LoVo (cell line): ENCODE results near the gene SLC1A3.
"Not testable (repeated sequence)": the region's sequence is repeated elsewhere in the genome, so short reads cannot be mapped to it uniquely, and the experiment has no call there.

Experiments
- DNase-seq: peaks from one replicate; pipeline ENCODE4 v3.0.0-alpha.2; 2016; ENCODE audit warnings: low spot score

The SLC1A3 gene

DNA sequence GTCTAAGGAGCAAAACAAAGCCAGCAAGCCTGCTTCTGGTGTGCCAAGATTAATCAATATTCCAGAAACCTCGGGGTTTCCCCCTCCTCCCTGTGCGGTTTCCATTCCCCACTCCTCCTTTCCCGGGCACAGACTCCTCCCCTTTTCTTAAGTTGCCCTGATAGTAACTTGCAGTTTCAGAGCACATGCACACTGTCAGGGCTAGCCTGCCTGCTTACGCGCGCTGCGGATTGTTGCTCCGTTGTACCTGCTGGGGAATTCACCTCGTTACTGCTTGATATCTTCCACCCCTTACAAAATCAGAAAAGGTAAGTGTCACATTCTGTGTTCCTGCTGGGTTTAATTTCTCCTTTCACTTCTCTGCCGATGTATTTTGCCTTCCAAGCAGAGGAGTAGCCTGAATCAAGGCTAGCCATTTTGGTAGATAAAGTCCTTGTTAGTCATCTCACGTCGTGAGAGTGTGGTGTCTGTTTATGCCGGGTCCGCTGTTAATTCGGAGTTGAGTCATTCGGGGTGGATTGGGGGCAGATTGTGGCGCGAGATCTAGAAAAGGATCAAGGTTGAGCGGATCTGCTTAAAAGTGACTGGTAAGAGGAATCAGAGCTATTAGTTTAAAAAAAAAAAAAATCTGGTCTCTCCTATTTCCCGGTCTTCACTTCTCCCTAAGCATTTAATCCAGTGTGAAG lies at the start of gene SLC1A3:
TSS of gene SLC1A3 (plus strand) at position 179 of the 686 bp plus-strand sequence. CDS start 1,818 bp downstream, outside the sequence.
- peak; percentile 90 for DNase-seq

DNA sequence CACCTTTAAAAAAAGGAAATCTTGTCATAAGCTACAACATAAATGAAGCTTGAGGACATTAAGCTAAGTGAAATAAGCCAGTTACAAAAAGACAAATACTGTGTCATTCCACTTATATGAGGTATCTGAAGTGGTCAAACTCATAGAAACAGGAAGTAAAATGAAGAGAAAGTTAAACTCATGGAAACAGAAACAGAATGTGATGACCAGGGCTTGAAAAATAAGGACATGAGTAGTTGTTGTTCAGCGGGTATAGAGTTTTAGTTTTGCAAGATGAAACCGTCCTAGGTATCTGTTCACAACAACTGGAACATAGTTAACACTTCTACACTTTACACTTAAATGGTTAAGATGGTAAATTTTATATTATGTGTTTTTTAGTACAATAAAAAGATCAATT lies 47.8 kb upstream of the SLC1A3 start:
- DNase-seq, result no peak

DNA sequence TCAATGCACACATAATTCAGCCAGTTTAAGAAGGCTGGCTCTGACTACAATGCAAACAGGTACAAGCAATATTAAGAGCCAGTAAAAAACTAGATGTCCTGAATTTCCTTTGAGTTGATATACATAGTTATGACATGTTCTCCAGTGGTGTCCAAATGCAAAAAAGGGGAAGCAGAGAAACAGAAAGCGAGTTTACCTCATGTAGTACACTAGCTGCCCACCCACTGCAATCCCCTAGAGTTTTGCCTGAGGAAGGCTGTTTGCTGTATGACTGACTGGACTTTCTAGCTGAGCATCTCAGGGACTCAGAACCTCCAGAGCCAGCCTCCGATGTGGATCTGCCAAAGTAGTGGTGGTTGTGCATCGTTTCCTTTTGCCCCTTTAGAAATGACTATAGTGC lies 44.8 kb upstream of the SLC1A3 start:
- no peak for DNase-seq

DNA sequence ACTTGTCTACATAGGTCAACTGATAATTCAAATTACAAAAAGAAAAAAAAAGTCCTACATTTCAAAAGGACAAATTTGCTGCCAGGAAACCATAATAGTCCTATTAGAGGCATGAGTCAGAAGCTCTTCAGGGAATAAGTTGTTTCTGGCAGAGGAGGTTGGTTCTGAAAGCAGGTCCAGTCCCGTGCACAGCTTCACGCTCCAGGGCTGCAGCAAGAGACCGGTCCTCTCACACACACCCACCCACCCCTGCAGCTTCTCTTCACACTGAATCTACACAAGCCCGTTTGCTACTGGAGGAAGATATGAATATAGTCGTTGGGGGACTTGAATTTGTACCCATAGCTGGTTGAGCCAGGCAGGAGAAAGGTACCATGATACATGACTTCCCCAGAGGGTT lies 36.9 kb upstream of the SLC1A3 start:
- DNase-seq, result no peak

DNA sequence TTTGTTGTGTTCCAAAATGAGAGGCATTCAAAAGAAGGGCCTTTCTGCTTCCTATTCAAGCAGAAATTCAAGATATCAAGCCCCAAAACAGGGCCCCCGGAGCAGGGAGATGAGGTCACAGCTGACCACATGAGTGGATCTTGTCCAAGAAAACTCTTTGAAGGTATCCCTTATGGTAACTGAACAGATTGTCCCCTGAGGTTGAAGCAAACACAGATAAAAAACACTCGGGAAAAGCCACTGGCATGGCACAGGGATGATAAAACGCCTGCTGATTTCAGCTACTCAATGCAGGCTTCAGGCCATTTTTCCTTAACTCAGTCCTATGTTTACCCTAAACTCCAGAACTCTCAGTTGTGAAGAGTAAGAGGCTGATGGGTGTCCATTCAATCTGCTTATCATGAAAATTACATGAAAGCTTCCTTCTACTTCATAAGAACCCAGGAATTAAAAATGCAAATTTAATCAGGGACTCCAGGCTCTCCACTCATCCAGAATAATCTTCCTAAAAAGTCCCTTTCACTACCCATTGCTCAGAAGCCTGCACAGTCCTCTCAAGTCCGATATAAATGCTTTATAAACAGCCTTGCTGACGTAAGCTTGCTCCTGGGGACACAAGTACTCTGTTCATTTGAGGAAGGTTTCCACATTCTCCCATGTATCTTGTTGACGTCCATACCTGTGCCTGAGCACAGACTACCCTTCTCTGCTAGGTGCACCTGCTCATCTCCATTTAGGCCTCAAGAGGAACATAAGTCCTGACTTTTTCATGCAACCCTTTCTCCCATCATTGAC lies 35.9 kb upstream of the SLC1A3 start:
- no peak for DNase-seq

DNA sequence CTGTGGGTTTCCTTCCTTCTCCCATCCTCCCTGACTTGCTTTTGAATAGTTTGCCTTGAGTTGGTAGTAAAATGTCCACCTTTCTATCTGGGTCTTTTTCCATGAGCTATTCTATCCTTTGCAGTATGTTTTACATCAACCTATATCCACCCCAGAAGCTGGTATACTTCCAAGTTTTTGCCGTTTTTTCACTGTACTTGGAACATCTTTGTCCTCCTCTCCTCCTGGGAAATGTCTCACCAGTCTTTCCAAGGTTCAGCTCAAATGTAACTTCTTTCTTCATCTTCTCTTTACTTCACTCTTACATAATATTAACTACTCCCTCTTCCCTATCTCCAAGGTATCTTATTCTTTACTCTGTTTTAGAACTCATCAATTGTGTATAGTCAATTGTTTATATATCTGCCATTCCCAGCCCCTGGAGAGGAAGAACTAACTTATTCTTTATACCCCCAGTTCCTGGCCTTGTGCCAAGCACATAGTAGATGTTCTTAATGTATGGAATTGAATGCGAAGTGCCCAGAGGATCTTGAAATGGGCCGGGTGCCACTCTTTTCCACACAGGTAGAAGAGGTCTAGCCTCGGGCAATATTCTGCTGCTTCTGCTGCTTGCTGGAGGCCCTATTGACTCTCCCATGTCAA lies 34.9 kb upstream of the SLC1A3 start:
- no peak for DNase-seq

DNA sequence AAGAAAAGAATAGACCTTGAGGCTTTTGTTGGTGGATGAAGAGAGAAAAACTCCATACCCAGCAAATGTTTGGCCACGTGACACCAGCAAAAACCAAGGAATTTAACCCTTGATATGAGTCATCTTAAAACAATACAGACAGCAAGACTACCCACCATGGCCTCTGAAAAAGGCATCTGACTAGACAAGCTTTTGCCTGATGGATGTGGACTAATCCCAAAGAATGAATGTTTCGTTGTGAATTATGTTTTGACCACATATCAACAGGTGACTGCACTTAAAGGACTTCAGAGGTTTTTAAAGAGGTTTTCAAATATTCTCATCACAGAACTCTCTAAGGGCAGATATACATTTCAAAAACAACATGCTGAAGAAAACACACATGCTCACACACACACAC lies 33.0 kb upstream of the SLC1A3 start:
- peak; percentile 41 for DNase-seq

DNA sequence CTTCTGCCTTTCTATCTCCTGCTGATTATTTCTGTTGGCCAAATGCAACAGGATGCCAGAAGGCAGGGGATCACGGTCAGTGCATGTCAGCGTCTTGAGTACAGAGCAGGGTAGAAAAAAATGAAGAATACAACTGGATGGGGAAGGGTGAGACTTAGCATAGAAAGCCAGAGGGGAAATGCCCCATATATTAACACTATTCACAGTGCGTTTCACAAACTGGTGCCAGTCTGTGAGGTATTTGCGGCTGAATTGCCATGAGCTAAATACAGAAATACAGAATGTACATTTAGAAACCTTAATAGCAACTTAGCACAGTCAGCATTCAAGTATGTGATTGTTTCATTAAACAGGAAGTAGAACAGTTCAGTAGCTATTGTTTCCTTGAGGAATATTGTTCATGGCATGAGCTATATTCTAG lies 31.0 kb upstream of the SLC1A3 start:
- DNase-seq, result no peak

DNA sequence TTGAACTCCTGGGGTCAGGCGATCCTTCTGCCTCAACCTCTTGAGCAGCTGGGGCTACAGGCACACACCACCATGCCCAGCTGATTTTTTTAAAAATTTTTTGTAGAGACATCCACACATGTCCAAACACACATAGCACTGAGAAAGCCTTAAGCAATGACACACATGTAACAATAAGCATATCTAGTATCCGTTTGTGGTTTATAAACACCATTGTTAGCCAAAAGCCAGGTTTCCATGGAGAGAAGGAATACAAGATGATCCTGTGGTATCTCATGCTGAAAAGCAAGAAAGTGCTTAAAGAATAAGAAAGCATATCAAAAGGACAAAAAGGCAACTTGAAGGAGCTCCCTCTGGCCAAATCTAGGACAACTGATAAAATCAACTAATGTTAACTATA lies 29.7 kb upstream of the SLC1A3 start:
- DNase-seq, result no peak

DNA sequence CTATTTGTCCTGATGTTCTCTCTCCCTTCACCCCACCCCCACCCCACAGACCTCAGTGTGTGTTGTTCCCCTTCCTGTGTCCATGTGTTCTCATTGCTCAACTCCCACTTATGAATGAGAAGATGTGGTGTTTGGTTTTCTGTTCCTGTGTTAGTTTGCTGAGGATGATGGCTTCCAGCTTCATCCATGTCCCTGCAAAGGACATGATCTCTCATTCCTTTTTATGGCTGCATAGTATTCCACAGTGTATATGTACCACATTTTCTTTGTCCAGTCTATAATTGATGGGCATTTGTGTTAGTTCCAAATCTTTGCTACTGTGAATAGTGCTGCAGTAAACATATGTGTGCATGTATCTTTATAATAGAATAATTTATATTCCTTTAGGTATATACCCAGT lies 26.5 kb upstream of the SLC1A3 start:
- not testable (repeated sequence) for DNase-seq

DNA sequence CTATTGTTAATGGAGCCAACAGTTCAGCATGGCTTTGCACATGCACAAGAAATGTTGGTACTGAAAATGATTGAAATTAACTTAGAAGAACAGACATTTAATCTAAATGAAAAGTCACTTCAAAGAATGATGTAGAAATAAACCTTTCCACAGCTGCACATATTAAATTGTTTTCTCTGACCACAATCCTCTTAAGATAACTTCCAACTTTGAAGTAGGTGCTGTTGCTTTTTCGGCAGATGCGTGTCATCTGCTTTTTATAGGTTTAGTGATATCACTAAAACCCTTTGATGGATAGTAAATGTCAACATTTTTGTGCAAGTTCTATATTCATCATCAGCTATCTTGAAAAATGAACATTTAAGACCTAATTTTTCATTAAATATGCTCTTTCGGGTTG lies 25.3 kb upstream of the SLC1A3 start:
- peak; percentile 18 for DNase-seq

DNA sequence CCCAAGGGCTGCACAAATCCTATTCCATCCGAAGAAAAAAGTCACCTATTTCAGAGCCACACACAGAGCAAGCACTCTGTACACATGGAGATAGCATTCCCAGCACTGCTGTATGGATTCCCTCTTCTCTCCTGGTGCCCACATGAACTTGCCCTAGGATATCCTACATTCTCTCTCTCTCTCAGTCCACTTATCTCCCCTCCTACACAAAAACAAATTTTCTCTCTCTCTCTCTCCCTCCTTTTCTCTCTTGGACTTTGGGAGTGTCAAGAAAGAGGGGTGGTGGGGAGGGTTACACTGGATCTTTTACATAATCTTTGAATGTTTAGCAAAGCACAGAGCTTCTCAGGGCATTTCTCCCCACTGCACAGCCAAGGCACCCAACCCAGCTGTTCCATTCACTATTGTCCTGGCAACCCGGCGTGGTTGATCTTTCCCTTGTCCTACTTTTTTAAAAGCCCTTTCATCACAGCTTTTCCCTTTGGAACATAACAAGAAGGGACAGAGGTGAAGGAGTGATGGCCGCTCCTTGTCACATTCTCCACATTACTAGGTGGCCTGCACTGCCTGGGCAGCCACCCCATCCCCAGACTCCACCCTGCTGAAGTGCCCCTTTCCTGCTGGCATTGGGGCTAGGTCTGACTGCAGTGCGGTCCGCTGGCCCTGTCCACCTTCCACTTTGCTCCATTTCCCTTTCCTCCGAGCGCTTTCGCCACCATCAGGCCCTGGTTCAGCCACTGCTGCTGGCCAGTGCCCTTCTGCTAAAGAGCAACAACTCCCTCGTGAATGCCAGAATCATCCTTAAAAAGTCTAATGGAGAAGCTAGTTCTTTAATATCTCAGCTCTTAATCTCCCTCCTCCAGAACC lies 22.2 kb upstream of the SLC1A3 start:
- no peak for DNase-seq

DNA sequence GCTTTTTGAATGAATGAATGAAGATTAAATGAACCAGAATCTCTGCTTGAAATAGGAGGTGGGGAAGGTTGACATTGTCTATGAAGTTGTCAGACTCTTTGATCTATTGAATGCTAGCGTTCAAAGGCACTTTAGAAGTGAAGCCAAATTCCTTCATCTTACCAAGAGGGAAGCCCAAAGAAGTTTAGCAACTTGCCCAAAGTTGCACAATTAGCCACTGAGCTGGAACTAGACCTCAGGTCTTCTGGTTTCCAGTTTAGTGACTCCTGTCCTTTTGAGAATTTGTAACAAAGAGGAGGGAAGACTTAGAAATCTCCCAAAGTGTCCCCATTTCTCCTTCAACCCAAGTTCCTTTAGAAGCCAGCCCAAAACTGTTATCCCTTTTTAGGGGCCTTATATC lies 20.7 kb upstream of the SLC1A3 start:
- DNase-seq, result no peak

DNA sequence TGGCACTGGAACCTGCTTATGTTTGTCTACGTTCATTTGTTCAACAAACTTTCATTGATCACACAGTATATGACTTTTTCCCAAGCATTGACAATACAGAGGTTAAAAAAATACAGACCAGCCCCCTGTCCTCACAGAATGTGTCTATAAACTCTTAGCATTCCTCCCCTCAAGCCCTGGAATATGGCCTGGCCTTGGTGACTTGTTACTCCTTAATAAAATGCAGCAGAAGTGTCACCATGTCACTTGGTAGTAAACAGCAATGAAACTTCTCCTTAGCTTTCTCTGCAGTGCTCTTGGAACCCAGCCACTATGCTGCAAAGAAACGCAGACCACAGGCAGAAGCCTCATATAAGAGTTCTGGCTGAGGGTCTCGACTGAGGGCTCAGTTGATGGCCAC lies 19.1 kb upstream of the SLC1A3 start:
- no peak for DNase-seq

DNA sequence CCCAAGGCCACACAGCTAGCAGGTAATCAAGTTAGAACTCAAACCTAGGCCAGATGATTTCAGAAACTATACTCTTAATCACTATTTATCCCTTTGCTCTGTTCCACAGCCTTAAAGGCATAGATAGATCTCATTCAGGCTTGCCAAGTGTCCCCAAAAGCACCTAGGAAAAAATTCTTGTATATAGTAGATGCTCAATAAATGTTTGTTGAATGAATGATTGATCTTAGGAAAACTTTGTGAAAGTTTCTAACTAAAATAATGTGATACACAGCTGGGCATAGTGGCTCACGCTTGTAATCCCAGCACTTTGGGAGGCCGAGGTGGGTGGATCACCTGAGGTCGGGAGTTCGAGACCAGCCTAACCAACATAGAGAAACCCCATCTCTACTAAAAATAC lies 16.7 kb upstream of the SLC1A3 start:
- DNase-seq, result not testable (repeated sequence)

DNA sequence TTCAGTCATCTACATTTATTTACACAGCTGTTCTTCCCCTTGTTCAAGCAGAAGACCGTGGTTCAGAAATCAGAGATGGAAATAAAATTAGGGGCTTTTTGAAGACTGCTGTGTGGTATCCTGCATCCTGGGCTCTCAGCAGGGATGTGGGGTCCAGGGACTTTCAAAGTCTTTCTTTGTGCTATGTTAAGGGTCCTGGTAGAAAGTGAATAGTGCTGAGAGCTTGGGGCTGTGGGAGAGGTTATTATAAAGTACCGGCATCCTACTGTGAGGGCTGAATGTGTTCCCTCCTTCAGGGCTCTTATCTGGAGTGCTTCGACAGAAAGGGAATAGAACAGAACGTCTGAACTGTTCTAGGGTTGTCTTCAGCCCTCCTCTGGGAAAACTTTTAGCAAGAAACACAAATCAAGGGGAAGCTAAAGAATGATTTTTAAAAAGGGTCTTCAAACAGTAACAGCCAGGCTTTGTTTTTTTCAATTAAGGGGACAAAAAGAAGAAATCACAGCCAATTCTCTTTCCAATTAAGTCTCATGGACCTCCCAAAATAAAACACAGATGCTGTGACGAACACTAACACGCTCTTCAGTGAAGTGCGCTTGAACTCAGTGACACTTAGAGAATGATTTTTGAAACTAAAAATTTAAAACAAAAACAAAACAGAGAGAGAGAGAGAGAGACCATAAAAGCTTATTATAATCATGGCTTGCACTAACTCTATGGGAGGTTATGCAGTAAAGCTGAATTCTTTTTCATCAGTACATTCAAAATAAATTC lies 15.7 kb upstream of the SLC1A3 start:
- DNase-seq, result no peak

DNA sequence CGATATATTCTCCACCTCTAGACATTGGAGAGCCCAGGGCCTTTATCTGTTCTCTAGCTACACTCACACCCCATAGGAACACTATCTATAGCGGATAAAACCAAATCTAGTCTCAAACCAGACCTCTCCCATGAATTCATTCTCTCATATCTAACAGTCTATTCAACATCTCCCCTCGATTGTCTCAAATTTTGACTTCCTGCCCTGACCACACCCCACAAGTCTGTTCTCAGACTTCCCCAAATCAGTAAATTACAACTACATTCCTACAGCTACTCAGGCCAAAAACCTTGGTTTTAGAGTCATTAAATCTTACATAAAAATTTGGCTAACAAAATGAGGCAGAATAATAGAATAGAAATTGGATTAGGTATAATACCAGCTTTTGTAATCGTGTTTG lies 12.5 kb upstream of the SLC1A3 start:
- no peak for DNase-seq

DNA sequence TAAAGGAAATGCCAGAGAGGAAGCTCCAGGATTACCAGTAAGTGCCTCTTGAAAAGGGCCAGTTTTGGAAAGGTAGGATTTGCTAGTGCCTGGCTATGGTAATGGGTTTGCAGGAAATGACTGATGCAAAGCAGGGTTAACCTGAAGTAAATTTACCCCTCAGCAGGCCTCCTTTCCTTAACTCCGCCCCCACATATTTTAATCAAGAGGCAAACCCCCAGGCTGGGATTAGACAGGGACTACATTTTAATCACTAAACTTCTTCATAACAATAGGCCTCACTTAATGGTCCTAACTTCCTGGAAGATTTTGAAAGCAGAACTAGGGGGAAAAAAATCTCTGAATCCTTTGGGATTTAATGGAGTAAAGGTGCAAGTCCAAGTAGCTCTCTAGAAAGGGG lies 10.2 kb upstream of the SLC1A3 start:
- no peak for DNase-seq

DNA sequence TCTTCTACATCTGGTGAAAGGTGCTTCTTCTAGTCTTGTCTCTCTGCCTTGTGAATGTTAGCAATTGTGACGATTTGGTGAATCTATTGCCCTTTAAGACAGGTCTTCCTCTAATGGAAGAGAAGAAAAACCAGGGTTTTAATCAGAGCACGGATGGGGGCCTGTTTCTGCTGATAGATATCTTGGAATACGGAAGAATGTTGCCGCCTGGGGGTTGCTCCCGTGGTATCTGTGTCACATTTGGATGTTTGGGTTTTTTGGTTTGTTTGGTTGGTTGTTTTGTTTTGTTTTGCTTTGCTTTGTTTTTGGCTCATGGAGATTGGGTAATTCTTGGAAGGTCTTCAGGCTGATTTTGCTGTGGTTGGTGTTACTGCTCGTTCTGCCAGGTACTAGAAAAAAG lies 9.7 kb upstream of the SLC1A3 start:
- DNase-seq, result no peak

DNA sequence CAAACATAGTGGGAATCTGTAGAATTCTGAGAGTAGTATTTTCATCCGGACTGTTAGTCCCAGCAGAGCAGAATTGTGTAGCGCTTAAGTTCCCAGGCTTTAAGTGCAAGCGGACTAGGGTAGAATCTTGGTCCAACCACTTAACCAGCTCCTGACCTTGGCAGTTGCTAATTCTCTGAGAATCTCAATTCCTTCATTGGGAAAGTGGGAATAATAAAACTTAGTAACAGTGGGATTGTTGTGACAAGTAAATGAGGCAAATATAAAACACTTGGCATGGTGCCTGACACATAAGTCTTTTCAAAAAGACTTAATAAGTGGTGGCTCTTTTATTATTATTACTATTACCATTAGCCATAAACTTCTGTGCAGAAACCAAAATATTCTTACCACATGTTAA lies 8.4 kb upstream of the SLC1A3 start:
- DNase-seq, result no peak

DNA sequence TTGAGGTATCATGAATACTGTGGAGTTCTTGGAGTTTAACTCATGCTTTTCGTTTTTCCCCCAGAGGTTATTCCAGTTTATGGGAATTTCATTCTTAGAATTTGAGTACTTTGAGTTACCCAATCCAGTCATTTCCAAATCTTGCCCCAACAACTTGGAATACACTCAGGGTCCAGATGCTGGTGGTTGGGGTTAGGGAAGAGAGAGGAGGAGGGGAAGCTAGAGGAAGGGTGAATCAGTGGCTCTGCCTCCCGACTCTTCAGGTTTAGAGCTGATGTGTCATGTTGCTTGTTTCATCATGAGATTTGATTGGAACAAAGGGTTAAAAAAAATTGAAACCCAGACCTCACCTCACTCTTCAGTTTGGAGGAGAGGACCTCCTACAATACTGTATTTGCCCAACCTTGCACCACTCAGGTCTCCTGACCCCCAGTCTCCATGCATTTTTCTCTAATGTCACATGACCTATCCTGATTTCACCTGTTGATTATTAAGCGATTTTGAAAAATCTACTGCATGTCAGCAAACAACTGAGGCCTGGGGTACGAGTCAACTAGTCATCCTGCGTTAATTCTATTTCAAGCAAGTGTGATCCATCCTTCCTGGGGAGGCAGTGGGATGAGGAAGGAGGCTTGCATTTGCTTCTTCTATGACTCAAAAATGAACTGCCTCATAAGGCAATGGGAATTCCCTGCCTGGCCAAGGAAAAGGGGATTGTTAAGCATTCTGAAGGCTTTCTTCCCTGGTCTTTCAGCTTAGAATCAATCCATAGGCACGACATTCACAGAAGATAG lies 6.2 kb upstream of the SLC1A3 start:
- DNase-seq, result no peak
